A549 (cell line): Measurements from ENCODE around the gene NRSN1.

Source experiments
- CEBPB ChIP-seq, 2 experiments: fragments of >200 bp in 1 of 2; sonication (Bioruptor Twin) in 1 of 2; formaldehyde crosslinking in 1 of 2; IDR thresholded peaks; 2 replicates each; pipeline ENCODE4 v1.6.1; 2012 to 2016
- ELK1 ChIP-seq: fragments of 150-350 bp; IDR thresholded peaks from 2 replicates; pipeline ENCODE4 v1.6.1; 2014; ENCODE audit warnings: low read depth, mild to moderate bottlenecking, low read length
- EP300 ChIP-seq, 2 experiments: fragments of >200 bp; sonication (Bioruptor Twin); formaldehyde crosslinking; IDR thresholded peaks; 2 replicates in 1 of 2; 3 replicates in 1 of 2; pipeline ENCODE4 v1.6.1; 2016 to 2017
- HDAC2 ChIP-seq: fragments of 200-600 bp; sonication (generic); IDR thresholded peaks from 2 replicates; pipeline ENCODE4 v1.6.1; 2016
- POLR2A ChIP-seq: IDR thresholded peaks from 2 replicates; pipeline ENCODE4 v1.6.1; 2012; ENCODE audit warnings: mild to moderate bottlenecking, low read length
- RAD21 ChIP-seq, 2 experiments: fragments of >200 bp in 1 of 2; sonication (Bioruptor Twin) in 1 of 2; formaldehyde crosslinking in 1 of 2; IDR thresholded peaks in 1 of 2; conservative IDR thresholded peaks in 1 of 2; 2 replicates in 1 of 2; 3 replicates in 1 of 2; pipeline ENCODE4 v1.6.1; 2012 to 2018; ENCODE audit warnings: inconsistent platforms in 1 of 2
- RCOR1 ChIP-seq: fragments of 150-350 bp; IDR thresholded peaks from 2 replicates; pipeline ENCODE4 v1.6.1; 2014; ENCODE audit warnings: antibody characterized with exemption, low read length, low read depth
- RFX5 ChIP-seq: fragments of 450-650 bp; IDR thresholded peaks from 2 replicates; pipeline ENCODE4 v1.7.1; 2014; ENCODE audit warnings: antibody characterized with exemption, mild to moderate bottlenecking, moderate library complexity
- RNF2 ChIP-seq: fragments of 200-600 bp; sonication (generic); IDR thresholded peaks from 2 replicates; pipeline ENCODE4 v1.6.1; 2016; ENCODE audit warnings: low read depth, mild to moderate bottlenecking, antibody characterized with exemption, moderate library complexity, borderline replicate concordance
- SMC3 ChIP-seq: fragments of >200 bp; sonication (Bioruptor Twin); formaldehyde crosslinking; IDR thresholded peaks from 3 replicates; pipeline ENCODE4 v1.6.1; 2018; ENCODE audit warnings: inconsistent platforms
- ZSCAN20 ChIP-seq: fragments of 250-450 bp; sonication (Bioruptor Pico); IDR thresholded peaks from 2 replicates; pipeline ENCODE4 v1.8.0; 2022; ENCODE audit warnings: mild to moderate bottlenecking, moderate library complexity
- TF ChIP-seq, protein P1 (sequence below): IDR thresholded peaks from 2 replicates; pipeline ENCODE4 v1.6.1; 2012
- TF ChIP-seq, protein P2 (sequence below): fragments of >200 bp; sonication (Bioruptor Twin); formaldehyde crosslinking; IDR thresholded peaks from 3 replicates; pipeline ENCODE4 v1.5.1; 2016
- TF ChIP-seq, protein P3 (sequence below): fragments of 450-650 bp; IDR thresholded peaks from 2 replicates; pipeline ENCODE4 v1.6.1; 2014; ENCODE audit warnings: antibody characterized with exemption

- no peak for TF ChIP-seq CEBPB (IDR thresholded peaks at IDR 0.05)
- TF ChIP-seq, protein P1, sequence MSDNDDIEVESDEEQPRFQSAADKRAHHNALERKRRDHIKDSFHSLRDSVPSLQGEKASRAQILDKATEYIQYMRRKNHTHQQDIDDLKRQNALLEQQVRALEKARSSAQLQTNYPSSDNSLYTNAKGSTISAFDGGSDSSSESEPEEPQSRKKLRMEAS: no peak
- no peak for TF ChIP-seq ZSCAN20 (CRISPR knock-in tag)
- no peak for TF ChIP-seq POLR2A
- no peak for TF ChIP-seq HDAC2
- TF ChIP-seq RFX5: no peak
- TF ChIP-seq RCOR1: no peak
- TF ChIP-seq, protein P2, sequence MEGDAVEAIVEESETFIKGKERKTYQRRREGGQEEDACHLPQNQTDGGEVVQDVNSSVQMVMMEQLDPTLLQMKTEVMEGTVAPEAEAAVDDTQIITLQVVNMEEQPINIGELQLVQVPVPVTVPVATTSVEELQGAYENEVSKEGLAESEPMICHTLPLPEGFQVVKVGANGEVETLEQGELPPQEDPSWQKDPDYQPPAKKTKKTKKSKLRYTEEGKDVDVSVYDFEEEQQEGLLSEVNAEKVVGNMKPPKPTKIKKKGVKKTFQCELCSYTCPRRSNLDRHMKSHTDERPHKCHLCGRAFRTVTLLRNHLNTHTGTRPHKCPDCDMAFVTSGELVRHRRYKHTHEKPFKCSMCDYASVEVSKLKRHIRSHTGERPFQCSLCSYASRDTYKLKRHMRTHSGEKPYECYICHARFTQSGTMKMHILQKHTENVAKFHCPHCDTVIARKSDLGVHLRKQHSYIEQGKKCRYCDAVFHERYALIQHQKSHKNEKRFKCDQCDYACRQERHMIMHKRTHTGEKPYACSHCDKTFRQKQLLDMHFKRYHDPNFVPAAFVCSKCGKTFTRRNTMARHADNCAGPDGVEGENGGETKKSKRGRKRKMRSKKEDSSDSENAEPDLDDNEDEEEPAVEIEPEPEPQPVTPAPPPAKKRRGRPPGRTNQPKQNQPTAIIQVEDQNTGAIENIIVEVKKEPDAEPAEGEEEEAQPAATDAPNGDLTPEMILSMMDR: no peak
- TF ChIP-seq SMC3: no peak
- TF ChIP-seq, protein P3, sequence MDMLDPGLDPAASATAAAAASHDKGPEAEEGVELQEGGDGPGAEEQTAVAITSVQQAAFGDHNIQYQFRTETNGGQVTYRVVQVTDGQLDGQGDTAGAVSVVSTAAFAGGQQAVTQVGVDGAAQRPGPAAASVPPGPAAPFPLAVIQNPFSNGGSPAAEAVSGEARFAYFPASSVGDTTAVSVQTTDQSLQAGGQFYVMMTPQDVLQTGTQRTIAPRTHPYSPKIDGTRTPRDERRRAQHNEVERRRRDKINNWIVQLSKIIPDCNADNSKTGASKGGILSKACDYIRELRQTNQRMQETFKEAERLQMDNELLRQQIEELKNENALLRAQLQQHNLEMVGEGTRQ: no peak
- no peak for TF ChIP-seq RAD21 (conservative IDR thresholded peaks at IDR 0.05 in 1 of 2, IDR thresholded peaks at IDR 0.05 in 1 of 2)
- no peak for TF ChIP-seq ELK1
- TF ChIP-seq EP300 (IDR thresholded peaks at IDR 0.05): no peak
- TF ChIP-seq RNF2: no peak
Measured at GRCh38 chr6:24145690-24146131, 19.7 kb downstream of the NRSN1 start.
